CD4-positive, alpha-beta T cell treated with Interleukin-6 at 100 ng/mL for 8 hours (primary cell): ENCODE data around the gene OGA.

Experiments used
- DNase-seq: peaks from one replicate; pipeline ENCODE4 v3.0.0-alpha.2; 2020; ENCODE audit warnings: mixed read lengths, low spot score

Gene OGA

DNA sequence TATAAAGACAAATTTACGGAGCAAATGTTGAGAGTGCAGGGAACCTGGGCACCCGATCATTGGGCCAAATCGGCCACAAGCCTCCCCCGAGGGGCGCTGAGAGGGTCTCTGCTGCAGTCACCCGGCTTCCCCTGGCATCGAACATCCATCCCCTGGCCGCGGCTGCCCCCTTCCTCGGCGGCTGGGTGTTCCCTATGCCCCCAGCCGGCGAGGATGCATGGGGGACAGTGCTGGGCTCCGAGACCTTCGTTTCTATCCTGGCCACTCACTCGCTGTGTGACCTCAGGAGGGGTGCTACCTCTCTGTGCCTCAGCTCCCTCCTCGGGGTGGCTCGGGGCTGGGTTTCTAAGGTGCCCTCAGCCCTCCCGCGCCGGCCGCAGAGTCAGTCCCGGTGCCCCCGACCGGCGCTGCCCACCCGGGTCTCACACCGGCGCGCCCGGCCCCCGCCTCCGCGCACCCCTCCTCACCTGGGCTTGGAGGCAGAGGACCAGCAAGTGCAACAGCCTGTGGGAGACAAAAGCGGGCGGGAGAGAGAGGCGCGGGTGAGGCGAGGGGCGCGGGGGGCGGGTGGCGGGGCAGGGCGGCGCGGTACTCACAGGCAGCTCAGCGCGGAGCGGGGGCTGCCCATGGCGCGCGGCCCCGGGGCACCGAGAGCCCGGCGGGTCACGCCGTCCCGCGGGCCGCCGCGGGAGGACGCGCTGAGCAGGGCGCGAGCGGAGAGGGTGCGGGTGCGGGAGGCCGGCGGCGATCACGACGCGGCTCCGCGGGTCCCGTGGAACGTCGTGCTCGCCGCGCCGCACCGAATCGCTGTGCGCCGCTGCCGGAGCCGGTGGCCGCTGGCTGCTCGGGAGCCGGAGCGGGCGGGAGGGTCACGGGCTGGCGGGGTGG, 42.7 kb downstream of the OGA start, which contains the start of gene FGF8:
Gene FGF8 (minus strand): TSS at position 842 of the 888 bp plus-strand sequence. CDS start 214 bp downstream, at position 628.
- no peak for DNase-seq

DNA sequence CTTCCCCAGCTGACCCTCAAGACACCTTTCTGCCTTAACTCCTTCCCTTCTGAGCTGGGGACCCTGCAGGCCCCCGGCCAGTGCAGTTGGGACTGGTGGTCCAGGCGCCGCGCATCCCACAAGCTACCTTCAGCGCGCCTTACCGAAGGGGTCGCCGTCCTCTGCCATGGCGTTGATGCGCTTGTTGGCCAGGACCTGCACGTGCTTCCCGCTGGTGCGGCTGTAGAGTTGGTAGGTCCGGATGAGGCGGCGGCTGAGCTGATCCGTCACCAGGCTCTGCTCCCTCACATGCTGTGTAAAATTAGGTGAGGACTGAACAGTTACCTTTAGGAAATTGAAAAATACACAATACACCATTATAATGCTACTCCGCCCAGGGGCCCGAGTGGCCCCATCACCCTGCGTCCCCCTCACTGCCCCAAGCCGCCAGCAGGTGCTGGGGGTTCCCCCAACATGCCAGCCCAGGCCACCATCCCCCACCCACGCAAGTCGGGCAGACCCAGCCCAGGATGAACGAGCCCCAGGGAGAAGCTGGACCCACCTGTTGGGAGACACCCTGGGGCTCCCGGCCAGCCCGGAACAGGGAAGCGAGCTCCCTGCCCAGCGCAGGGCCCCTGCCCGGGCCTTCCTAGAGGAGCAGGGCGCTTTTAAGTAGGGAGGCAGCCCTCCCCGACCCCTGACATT, 43.5 kb downstream of the OGA start:
- no peak for DNase-seq

- no peak for DNase-seq
Measured at GRCh38 chr10:101773923-101774588, 44.2 kb downstream of the OGA start.

GRCh38 chr10:101772895-101773761, 45.1 kb downstream of the OGA start:
- no peak for DNase-seq

DNA sequence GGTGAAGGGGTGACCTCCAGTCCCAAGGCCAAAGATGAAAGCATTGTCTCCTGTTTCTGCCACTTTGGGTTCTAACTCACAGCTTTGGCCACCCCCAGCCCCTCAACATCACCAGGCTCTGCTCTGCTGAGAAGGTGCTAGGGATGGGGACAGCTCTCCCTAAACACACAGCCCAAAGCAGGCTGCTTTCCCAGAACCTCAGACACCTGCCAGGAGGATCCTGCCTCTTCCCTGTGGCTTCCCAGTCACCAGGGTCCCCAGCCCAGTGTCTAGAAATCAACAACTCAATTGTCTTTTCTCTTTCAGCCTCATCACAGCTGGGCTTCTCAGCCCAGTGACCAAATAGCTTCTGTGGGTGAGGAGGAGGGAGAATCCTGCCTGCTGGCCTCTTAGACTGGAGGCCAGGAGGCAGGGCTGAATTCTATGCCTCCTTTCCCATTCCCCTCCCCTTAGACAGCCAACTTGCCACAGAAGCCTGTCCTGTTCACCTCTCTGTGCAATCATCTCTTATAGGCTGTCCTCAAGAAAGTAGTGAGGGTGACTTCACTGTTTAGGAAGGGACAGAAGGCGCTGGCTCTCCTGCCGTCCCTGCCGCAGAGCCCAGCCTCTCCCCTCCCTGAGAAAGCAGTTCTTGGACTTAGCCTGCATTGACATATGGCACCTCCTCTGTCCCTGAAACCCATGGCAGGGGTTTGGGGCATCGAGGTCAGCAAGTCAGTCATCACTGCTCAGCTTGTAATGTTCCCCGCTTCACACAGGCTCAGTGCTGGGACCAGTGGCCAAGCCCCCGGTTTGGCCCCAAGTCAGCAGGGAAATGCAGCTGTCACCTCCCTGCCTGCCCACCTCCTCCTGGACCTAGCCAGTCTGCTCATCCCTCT, 46.0 kb downstream of the OGA start:
- DNase-seq = no peak

DNA sequence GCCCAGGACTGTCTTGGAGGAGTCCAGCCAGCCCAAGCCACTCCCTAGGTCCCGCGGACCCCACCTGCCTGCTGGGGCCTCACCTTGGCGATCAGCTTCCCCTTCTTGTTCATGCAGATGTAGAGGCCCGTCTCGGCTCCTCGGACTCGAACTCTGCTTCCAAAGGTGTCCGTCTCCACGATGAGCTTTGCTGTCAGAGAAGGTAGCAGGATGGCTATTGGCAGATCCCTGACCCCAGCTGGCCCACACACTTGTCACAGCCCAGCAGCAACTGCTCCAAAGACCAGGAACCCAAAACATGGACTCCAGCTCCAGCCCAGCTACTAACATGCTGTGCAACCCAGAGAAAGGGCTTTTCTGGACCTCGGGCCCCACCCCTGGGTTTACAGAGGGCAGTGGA, 46.9 kb downstream of the OGA start:
- DNase-seq = no peak

- DNase-seq = no peak
Measured at GRCh38 chr10:101770331-101771215, 47.7 kb downstream of the OGA start.

DNA sequence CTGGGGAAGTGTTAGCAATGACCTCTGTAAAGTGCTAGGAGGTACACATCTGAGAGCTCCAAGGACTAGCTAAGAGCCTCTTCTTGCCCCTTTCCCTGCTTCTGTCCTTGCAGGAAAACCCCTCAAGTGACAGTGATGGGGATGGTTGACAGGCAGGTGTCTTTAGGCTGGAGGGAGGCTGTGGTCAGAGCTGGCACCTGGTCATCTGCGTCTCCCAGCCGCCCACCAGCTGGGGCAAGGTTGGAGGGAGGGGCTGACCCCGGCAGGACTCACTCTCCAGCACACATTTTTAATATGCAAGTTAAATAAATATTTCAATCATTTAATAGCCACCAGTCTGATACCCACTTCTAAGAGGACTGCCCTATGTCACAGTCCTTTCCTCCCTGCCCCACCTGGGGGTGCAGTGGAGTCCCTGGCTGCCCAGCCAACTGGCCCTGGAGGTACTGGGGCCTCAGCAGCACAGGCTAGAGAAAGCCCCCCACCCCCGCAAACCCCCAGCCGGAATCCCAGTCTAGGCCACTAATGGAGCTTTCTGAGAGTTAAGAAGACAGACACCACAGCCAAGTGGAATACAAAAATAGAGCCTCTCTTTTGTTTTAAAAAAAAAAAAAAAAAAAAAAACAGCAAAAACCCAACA, 48.6 kb downstream of the OGA start:
- DNase-seq = no peak

GRCh38 chr10:101768791-101769170, 49.5 kb downstream of the OGA start:
- DNase-seq = no peak

DNA sequence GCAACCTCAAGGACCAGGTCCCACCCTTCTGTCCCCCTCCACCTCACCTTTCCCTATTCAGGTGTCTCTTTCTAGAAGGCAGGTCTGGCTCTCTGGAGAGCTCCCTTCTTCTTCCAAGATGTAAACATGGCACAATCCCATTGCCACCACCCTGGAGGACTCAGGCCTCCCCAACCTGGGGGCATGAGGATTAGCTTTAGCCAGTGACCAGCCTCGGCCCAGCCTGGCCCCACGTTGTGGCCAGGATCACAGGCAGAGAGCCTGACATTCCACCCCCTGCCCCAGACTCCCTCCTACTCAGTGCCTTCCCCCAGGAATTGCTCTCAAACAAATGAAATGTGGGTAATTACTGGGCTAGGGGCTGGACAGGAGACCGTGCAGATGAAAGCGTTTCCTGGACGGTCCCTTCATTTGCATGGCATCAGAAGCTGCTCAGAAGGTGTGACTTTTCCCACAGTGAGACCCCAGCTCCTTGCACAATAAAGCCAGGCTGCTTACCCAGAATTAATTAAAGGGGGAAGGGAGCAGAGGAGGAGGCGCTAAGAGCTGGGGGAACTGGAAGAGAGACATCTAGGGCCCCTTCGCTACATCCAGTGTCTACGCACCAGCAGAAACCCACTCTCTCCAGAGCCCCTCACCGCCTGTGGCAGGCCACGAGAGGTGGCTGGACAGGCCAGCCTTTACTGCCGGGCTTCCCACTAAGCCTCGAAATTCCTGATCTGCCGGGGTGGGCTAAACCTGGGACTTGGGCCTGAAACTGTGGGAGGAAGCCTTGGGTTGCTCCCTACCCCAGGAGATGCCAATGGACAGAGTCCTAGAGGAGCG, 50.1 kb downstream of the OGA start:
- DNase-seq = no peak

- no peak for DNase-seq
Measured at GRCh38 chr10:101767600-101767945, 50.7 kb downstream of the OGA start.

DNA sequence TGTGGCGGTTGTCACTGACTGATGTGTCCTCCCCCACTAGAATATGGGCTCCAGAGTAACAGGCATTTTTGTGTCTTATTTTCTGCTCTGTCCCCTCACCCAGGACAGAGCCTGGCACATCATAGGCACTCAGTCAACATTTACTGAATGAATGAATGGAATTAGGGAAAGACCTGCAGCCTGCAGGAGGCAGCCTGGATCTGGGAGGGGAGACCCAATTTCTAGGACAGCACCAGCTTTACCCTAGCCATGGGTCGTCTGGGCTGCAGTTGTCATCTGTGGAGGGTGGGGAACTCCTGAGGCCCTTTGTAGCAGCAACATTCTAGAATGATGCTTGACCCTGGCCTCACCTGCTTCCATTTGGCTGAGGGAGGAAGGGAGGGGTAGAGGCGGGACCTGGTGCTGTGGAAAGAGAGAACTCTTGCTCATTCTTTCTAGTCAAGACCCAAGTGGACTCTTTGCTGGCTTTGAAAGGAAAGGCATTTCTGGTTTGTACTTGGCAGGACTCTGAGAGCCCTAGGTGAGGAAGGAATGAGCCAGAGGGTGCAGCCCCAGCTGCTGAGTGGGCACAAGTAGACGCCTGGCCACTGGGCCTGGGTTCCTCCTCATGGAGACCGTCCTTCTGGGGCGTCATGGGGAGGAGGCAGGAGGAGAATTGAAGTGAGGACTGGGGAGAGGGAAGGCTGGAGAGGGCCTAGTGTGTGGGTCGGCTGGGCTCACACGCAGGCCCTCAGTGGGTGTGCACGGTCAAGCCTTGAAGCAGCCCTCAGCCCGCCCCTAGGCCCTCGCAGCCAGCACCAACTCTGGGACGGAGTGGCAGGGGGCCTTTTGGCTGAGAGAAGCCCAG, 51.3 kb downstream of the OGA start:
- DNase-seq = no peak

GRCh38 chr10:101766306-101766705, 51.9 kb downstream of the OGA start:
- no peak for DNase-seq

GRCh38 chr10:101763141-101763846, 55.0 kb downstream of the OGA start:
- DNase-seq = no peak

- no peak for DNase-seq
Measured at GRCh38 chr10:101762736-101763135, 55.5 kb downstream of the OGA start.

GRCh38 chr10:101761226-101761625, 57.0 kb downstream of the OGA start:
- no peak for DNase-seq

- DNase-seq = no peak
Measured at GRCh38 chr10:101760510-101760909, 57.7 kb downstream of the OGA start.
